Hepatic stellate cell (primary cell): ENCODE results near the gene BARHL1.

ENCODE experiments used
- DNase-seq: peaks from one replicate; pipeline ENCODE4 v3.0.0; 2011; ENCODE audit warnings: low spot score

The BARHL1 gene

DNA sequence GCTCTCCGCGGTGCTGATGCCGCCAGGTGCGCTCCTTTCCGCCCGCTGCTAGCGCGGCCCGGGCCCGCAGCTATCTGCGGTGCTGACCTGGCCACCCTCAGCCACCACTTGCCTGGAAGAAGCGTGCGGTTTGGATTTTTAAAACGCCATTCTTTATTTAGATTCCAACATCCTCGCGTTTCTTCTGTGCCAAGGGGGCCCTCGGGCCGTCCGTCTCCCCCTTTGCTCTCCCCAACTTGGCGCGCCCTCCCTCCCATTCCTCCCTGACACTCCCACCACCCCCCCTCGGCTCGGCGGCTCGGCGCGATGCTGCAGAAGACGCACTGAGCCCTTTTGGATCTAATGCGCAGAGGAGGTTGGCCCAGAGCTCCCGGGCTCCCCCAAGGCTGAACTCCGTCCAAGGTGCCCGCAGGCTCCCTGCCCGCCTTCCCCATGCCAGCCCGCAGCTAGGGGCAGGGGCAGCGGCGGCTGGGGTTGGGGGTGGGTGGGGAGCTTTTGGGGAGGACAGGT, at the start of gene BARHL1:
TSS of gene BARHL1 (plus strand) at position 331 of the 510 bp plus-strand sequence. CDS start 192 bp downstream, outside the sequence.
- DNase-seq = no peak

- DNase-seq = no peak
These were observed 47.6 kb upstream of the BARHL1 start for GRCh38 chr9:132534832-132535231.

GRCh38 chr9:132536124-132536523, 46.3 kb upstream of the BARHL1 start:
- no peak for DNase-seq

DNA sequence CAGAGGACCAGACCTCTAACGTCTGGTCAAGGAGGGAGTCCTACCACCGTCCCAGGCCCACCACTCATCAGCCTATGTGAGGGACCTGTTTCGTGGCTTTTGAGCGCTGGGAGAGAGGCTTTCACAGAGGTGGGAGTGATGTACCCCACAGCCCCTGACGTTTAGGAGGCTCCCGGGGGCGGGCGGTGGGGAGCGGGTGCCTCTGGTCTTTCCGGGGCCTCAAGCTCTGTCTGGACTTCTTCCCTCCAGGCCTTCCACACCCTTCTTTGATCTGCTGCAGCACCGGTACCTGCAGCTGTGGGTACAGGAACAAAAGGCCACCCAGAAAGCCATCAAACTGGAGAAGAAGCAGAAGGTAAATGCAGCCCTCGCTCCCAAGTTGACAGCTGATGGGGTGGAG, 45.1 kb upstream of the BARHL1 start:
- DNase-seq = no peak

GRCh38 chr9:132538071-132538470, 44.3 kb upstream of the BARHL1 start:
- no peak for DNase-seq

DNA sequence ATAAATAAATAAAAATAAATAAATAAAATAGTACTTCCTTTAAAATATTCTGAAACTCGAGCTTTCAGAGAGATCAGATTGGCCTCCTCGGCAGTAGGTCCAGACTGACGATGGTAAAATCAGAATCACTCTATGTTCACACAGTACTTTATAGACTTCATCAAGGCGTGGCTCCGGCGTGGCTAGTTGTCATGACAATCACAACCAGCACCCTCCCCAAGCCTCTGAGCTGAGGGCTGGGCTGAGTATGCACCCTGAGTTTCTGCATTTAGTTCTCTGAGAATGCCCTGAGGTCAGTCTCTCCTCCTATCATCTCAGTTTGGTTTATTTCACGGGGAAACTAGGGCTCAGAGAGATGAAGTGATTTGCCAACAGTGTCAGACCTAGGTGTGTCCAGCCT, 43.3 kb upstream of the BARHL1 start:
- no peak for DNase-seq

- no peak for DNase-seq
These were observed 41.4 kb upstream of the BARHL1 start for GRCh38 chr9:132541051-132541450.

GRCh38 chr9:132541870-132542830, 40.3 kb upstream of the BARHL1 start:
- DNase-seq = no peak

DNA sequence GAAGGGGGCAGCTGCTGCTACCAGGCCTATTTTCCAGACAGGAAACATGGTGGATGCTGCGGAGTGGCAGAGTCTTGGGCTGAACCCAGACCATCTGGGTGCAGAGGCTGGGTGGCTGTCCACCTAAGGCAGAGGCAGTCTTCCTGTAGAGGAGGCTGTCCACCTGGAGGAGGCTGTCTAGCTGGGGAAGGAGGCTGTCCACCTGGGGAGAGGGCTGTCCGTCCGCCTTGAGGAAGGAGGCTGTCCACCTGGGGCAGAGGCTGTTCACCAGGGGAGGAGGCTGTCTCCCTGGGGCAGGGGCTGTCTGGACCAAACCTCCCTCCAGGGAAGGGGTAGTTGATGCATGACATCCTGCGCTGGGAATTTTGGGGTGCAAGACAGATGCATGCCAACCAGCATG, 39.2 kb upstream of the BARHL1 start:
- no peak for DNase-seq

- DNase-seq = no peak
These were observed 38.4 kb upstream of the BARHL1 start for GRCh38 chr9:132543960-132544359.

DNA sequence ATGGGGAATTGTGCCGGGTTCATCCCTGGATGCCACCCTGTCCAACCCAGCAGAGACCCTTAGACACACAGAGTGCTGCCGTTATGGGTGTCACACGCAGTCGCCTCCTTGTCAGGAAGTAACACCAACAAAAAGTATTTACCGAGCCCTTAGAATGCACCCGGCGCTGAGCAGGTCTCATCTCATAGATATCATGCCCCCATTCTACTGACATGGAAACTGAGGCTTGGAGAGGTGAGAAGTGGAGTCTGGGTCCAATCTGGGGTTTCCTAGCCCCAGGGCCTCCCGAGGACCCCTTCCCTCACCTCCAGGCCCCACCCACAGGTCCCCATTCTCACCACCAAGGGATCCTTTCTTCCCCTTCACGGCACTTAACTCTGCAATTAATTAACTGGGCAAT, 36.8 kb upstream of the BARHL1 start:
- no peak for DNase-seq

GRCh38 chr9:132546148-132547051, 36.0 kb upstream of the BARHL1 start:
- DNase-seq = no peak

DNA sequence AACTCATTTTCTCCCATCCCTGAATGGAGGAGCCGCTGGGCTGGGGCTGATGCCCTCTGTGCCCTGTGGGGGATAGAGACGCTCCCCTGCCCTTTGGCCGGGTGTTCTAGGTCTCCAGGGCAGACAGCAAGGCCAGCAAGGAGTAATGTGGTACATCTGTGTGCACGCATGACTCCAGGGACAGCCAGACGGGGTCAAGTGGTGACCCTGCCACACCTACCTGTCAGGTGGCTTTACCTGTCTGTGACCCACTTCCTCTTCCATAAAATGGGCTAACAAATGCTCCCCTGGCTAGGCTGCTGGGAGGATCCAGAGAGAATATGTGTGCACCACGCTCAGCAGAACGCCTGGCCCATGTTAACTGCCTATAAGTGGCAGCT, 35.4 kb upstream of the BARHL1 start:
- no peak for DNase-seq

DNA sequence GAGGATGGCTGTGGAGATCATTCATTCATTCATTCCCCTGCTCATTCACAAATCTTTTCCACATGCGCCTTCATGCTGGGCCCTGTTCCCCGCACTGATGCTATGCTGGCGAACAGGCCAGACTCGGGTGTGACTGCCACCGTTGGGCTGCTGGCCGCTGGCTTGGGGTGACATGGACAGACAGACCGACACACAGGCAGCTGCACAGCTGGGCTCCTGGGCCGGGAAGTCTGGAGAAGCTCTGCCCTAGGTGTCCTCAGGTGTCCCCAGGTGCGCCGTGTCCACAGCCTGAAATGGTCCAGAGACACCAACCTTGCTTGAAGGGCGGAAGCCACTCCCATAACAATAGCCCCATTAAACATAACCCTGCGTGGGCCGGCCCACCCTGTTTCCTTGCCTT, 35.0 kb upstream of the BARHL1 start:
- DNase-seq = no peak

DNA sequence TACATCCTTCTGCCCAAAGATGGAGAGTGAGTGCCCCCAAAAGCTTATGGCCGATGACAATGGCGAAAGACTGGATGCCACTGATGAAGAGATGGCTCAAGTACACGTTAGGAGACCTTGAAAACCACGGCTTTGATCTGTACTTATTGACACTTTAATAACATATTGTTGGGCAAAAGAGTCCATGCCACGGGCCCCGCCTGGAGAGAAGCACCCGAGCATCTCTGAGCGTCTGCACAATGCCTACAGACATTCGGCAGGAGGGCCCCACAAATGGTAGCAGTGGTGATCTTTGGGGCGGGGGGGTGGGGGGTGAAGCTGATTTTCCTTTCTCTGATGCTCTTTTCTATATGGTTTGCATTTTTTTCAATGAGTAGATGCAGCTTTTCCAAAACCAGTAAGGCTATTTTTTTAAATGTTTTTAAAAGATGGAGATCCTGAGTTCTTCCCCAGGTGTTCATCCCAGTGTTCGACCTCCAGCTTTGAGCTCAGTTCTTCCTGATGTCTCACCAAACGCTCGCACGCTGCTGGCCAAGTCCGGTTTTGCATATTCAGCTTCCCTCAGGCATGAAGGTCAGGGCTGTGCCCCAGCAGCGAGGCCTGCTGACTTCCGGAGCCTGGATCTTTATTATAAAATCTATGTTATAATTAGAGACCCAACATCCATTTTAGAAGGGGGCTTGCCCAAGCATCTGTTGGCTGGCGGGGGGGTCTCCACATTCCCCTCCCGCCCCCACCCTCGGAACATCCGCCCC, 34.3 kb upstream of the BARHL1 start:
- DNase-seq = no peak

DNA sequence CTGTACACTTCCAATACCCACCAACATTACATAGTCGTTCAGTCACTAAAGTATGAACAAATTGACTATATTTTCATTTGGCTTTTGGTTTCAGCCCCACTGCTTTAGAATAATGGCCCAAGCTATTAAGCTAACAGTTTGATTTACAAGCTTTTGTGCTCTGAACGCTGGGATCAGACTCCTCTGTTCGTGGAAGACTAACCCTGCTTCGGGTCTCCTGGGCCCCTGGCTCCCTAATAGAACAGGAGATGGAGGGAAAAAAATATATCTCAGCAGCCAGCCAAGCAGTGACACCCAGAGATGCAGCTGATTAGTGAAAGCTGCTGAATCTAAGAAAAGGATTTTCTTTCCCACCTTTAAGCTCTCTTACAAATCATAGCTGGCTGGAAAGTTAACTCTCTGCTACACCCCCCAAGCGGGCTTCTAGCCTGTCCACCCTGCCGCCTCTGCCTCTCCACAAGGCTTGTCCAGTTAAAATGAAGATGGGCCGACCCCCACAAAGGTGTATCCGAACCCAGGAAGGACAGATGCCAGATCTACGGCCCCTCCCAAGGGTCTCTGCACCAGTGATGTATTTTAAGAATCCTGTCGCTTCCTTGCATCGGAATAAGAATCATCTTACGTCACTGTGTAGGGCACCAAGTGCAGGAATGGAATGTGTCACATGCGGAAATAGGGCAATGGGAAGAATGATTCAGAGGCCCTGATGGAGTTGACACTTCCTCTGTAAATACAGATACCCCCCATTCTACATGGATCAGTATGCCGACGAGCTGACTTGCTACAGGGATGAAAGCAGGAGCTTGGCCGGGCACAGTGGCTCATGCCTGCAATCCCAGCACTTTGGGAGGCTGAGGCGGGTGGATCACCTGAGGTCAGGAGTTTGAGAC, 33.4 kb upstream of the BARHL1 start:
- DNase-seq = peak; percentile 31

GRCh38 chr9:132551556-132551955, 30.9 kb upstream of the BARHL1 start:
- no peak for DNase-seq

DNA sequence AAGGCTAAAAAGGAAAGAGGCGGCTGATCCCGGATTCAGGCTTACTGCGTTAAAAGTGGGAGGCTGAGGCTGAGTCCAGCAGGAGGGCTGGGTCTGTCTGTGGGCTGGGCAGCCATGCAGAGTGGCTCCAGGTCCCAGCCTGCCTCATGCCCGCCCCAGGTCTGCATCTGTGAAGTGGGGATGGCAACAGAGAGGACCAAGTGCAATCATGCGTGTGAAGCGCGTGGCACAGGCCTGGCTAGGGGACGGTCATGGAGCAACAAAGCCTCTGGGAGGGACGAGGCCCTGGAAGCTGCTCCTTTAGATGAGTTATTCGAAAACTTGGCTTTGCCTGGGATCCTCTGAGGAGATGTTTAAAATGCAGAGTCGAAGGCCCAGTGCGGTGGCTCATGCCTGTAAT, 30.4 kb upstream of the BARHL1 start:
- DNase-seq = no peak

DNA sequence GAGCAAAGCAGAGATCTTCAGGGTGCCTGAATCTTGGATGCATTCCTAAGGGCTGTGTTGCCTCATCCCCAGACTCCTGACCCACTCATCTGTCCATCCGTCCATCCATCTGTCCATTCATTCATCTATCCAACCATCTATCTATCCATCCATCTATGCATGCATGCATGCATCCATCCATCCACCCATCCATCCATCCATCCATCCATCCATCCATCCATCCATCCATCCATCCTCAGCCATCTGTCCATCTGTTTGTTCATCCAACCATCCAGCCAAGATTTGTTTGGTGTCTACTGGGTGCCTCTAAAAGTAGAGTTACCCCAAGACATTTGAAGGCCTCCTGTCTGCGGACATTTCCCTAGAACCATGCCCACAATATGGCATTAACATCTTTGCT, 27.7 kb upstream of the BARHL1 start:
- DNase-seq = no peak

GRCh38 chr9:132555528-132555927, 26.9 kb upstream of the BARHL1 start:
- DNase-seq = no peak

- DNase-seq = no peak
These were observed 26.2 kb upstream of the BARHL1 start for GRCh38 chr9:132556235-132556634.
